Bronchial epithelial cell (primary cell): Measurements from ENCODE around the gene MED9. TPM values are rescaled to one million over a fixed set of nuclear protein-coding genes. Genes with fewer than 3 reads are reported as not detected.

Experiments used
- DNase-seq: peaks from one replicate; pipeline ENCODE4 v3.0.0-alpha.2; 2010; ENCODE audit warnings: low read depth
- FAIRE-seq: peaks from 2 replicates; lab custom pipeline; 2011; peaks lifted over from hg19 to GRCh38; lab: Jason Lieb, UNC
- H3K27me3 ChIP-seq: 2 replicates; pipeline ENCODE4 v1.5.1; 2011; ENCODE audit warnings: low read length; ENCODE audit not compliant: control insufficient read depth, insufficient read depth
- H3K36me3 ChIP-seq: 2 replicates; pipeline ENCODE4 v1.5.1; 2011; ENCODE audit warnings: low read length; ENCODE audit not compliant: control insufficient read depth, insufficient read depth
- H3K4me3 ChIP-seq: 2 replicates; pipeline ENCODE4 v1.5.1; 2011; ENCODE audit warnings: mild to moderate bottlenecking, low read depth, low read length, control low read depth
- total RNA-seq: library from RNA; depleted of rRNA; stranded (reverse); fragments of >200 nt; gene quantifications from 2 replicates; pipeline ENCODE4 v1.2.1, GENCODE V29; 2014
- TF ChIP-seq, protein P1 (sequence below): IDR thresholded peaks from 2 replicates; pipeline ENCODE4 v1.5.1; 2011; ENCODE audit warnings: mild to moderate bottlenecking, moderate library complexity, low read length, control low read depth, inconsistent platforms; ENCODE audit not compliant: insufficient read depth, severe bottlenecking

The MED9 gene
- total RNA-seq, 1 donor from 2014 or later = 8.4 TPM

DNA sequence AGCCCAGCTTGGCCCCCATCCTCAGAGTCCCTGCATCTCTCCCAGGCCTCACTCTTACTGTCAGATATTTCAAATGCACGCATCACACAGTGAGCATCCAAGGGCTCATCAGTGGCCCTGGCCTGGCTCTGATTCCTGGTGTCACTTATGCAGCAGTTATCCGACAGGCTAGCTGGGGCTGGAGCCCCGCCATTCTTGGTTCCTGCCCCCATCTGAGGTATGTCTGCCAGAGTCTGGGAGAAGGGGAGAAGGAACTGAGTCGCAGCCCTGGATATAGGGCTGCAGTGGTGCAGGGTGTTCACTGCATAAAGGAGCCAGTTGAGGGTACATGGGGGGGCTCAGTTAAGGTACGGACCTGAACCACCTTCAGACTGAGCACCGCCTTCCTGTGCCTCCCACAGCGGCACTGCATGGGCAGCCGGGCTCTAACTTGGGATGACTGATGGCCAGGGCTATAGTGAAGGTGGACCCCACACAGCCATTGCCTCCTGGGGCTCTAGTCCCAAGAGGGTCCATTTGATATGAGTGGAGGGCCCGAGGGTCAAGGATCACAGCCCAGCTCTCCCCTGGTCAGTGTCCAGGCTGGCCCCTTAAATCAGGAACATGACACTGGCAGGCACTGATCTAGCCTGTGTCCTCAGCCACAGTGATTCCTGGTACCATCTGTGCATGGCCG, 21.2 kb downstream of the MED9 start:
- Histone ChIP-seq H3K36me3 (no peaks in the 10 kb centered on the region), H3K4me3 (no peak overlapping the region), H3K27me3 (peaks cover 7% of the 10 kb centered on the region)
- TF ChIP-seq, protein P1, sequence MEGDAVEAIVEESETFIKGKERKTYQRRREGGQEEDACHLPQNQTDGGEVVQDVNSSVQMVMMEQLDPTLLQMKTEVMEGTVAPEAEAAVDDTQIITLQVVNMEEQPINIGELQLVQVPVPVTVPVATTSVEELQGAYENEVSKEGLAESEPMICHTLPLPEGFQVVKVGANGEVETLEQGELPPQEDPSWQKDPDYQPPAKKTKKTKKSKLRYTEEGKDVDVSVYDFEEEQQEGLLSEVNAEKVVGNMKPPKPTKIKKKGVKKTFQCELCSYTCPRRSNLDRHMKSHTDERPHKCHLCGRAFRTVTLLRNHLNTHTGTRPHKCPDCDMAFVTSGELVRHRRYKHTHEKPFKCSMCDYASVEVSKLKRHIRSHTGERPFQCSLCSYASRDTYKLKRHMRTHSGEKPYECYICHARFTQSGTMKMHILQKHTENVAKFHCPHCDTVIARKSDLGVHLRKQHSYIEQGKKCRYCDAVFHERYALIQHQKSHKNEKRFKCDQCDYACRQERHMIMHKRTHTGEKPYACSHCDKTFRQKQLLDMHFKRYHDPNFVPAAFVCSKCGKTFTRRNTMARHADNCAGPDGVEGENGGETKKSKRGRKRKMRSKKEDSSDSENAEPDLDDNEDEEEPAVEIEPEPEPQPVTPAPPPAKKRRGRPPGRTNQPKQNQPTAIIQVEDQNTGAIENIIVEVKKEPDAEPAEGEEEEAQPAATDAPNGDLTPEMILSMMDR = no peak
- FAIRE-seq = no peak
- no peak for DNase-seq

DNA sequence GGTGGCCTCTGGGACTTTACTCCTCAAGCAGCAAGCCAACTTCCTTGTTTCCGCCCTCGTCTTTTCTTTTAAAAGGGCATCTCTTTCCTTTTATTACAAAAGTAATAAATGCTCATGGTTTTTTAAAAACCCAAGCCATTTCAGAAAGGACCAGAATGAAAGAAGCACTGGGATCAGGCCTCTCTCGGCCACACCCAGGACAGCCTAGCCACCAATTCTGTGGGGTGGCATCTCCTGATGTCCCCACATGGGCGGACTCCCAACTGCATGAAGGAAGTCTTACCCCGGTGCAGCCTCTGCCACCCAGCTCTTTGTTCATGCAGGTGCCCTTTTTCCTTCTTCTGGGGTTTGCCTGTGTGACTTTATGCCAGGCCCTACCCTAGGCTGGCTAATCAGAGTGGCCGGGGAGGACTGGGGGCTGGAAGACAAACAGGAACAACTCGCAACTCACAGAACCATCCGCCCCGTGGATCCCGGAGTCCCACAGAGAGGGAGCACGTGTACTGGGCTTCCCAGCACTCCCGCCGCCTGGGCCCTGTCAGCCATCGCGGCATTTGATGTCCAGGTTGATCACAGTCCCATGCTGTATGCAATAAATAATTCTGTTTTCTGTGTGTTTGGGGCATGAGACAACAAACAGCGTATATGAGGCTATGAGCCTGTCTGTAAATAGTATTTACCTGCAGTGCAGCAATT, 22.0 kb downstream of the MED9 start:
- no peak overlapping the region for H3K4me3 ChIP-seq
- DNase-seq (no peak), FAIRE-seq (no peak)
- H3K36me3 ChIP-seq = no peaks in the 10 kb centered on the region
- peaks cover 10% of the 10 kb centered on the region for H3K27me3 ChIP-seq
- TF ChIP-seq, protein P1 = no peak

DNA sequence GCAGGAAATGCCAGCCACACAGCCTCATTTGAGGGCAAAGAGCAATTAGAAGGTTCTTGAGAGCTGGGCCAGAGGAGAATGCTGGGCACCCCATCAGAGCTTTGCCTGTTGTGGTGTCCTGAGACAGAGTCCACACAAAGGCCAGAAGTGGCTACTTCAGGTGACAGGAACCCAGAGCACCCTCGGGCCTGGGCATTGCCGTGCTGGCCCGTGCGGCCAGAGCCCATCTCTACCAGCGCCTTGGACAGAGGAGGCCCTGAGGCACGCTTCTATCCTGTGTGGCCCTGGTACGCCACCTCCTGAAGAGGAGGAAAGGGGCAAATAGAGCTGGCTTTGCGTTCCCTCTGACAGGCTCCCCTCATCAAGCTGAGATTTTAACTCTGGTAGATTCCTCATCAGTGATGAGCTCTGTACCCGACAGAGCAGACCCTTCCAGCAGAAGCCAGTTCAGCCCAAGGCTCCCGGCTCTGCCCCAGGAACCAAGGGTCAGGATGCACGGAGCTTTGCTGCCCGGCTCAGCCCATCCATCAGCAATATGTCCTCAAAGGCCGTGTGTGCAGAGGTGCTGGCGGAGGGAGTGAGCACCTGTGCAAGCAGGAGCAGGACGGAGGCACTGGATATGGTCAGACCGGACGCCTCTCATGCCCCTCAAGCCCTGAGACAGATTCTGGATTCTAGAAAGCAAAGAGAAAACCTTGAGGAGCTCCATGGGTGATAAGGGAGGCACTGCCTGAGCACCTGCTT, 22.8 kb downstream of the MED9 start:
- peaks cover 10% of the 10 kb centered on the region for H3K27me3 ChIP-seq
- no peak overlapping the region for H3K4me3 ChIP-seq
- no peaks in the 10 kb centered on the region for H3K36me3 ChIP-seq
- FAIRE-seq (no peak), DNase-seq (no peak)
- TF ChIP-seq, protein P1 = no peak

DNA sequence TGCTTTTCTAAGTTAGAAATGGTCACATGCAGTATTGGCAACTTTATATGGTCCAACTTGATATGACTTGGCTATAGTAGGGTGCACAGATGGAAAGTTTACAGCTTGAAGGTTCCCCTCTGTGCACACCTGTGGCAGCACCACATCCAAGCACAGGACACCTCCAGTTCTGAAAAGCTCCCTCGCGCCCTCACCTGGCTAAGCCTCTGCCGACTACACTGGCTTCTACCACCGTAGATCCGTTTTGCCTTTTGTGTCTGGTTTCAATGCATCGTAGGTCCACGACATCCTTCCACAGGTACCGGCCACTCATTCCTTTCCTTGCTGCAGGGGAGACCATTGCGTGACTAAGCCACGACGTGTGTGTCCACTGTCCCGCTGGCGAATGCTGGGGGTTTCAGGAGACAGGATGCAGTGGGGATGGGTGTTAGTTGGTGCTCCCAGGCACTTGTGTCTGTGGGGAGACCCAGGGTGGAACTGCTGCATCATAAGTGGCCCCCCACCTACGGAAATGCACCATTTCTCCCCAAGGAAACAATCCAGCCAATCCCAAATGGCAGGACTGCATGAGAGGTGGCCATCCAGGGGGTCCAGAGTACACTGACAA, 24.3 kb downstream of the MED9 start:
- FAIRE-seq = peak; percentile 70
- peaks cover 10% of the 10 kb centered on the region for H3K27me3 ChIP-seq
- H3K36me3 ChIP-seq = no peaks in the 10 kb centered on the region
- peak; percentile 10 for DNase-seq
- TF ChIP-seq, protein P1 = peak; percentile 22
- no peak overlapping the region for H3K4me3 ChIP-seq

DNA sequence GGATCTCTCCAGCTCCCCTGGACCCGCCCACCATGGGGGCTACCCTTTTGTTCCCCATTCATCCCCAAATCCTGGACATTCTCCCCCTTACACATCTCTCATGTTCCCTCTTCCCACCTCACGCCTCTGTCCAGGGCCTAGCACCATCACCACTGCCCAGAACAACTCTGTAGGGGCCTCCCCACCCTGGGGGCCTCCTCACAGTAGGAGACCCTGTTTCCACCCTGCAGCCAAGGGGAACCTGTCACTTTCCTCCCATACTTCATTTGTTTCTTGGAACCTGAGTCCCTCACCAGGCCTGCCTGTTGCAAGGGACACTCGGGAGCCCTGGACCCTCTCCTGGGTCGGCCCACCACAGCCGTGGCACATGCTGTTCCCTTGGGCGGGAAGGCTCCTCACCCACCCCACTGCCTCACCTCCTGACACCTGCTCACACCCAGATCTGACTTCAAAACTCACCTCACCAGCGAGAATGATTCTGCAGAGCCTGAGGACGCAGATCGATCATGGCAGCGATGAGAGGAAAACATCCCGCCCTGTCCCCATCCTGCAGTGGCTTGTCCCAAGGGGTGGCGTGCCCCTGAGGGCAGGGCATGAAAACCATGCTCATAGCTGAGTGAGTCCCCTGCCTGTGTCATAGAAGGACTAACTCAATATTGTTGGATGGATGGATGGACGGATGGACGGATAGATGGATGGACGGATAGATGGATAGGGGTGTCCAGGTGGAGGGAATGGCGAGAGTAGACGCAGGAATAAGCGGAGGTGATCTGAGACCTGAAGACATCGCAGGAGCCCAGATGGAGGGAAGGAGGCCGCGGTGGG, 26.2 kb downstream of the MED9 start:
- H3K36me3 ChIP-seq = no peaks in the 10 kb centered on the region
- peaks cover 10% of the 10 kb centered on the region for H3K27me3 ChIP-seq
- H3K4me3 ChIP-seq = no peak overlapping the region
- FAIRE-seq (peak; percentile 64), DNase-seq (no peak)
- TF ChIP-seq, protein P1 = no peak
